Activated naive CD4-positive, alpha-beta T cell treated with anti-CD3 and anti-CD28 coated beads, Interleukin-2, amount 50 U/mL, for 72 hours (primary cell): ENCODE measurements around the gene JOSD2. TPM values are rescaled to one million over a fixed set of nuclear protein-coding genes. Genes with fewer than 3 reads are reported as not detected.
"Not testable (repeated sequence)": the region's sequence is repeated elsewhere in the genome, so short reads cannot be mapped to it uniquely, and the experiment has no call there.

ENCODE experiments used
- ATAC-seq, 2 donors: fragments of 150-1000 bp; cut with Tn5 transposase; 2 replicates each; pipeline ENCODE4 v1.10.0; 2021; ENCODE audit warnings: mild to moderate bottlenecking in 2 of 2, moderate library complexity in 2 of 2
- DNase-seq, 2 donors: peaks; one replicate each; pipeline ENCODE4 v3.0.0; 2021 to 2022; ENCODE audit warnings: low spot score in 2 of 2
- H3K27ac Mint-ChIP-seq, 2 donors: one replicate each; pipeline ENCODE4 v1.8.0; 2022; ENCODE audit warnings: mild to moderate bottlenecking in 2 of 2, mixed read lengths in 2 of 2
- H3K36me3 Mint-ChIP-seq, 2 donors: one replicate each; pipeline ENCODE4 v1.8.0; 2022; ENCODE audit warnings: mixed read lengths in 2 of 2
- H3K9me3 Mint-ChIP-seq, 2 donors: one replicate each; pipeline ENCODE4 v1.8.0; 2022; ENCODE audit warnings: mixed read lengths in 2 of 2
- total RNA-seq, 2 donors: library from RNA; stranded (reverse); gene quantifications; one replicate each; pipeline ENCODE4 v1.2.3, GENCODE V29; 2022

Gene JOSD2
- total RNA-seq, 2 donors from 2014 or later, result 27.6 to 29.5 TPM

GRCh38 chr19:50476907-50477238 lies 34.1 kb downstream of the JOSD2 start:
- Mint-ChIP-seq H3K36me3 (peaks cover 7 to 20% of the 10 kb centered on the region in 2 donors), H3K9me3 (no peaks in the 10 kb centered on the region), H3K27ac (peak overlapping the region; percentile 91 to 98)
- ATAC-seq (no peak), DNase-seq (no peak)

GRCh38 chr19:50476224-50476906 lies 34.6 kb downstream of the JOSD2 start, which contains the start of the genes EMC10 and GARIN5A:
EMC10 (plus strand) TSS chr19:50476507; CDS start chr19:50476545, 38 bp downstream.
GARIN5A (minus strand) TSS chr19:50476848; CDS start chr19:50476388, 460 bp downstream.
- ATAC-seq (peak; percentile 94 to 98), DNase-seq (peak; percentile 94 to 96)
- no peaks in the 10 kb centered on the region for H3K9me3 Mint-ChIP-seq
- H3K36me3 Mint-ChIP-seq, result peaks cover 7 to 20% of the 10 kb centered on the region in 2 donors
- H3K27ac Mint-ChIP-seq, result peak within 1 kb of the TSS; percentile 91 to 98

- ATAC-seq, result peak in 1 of 2 donors; percentile 17
- Mint-ChIP-seq H3K9me3 (no peaks in the 10 kb centered on the region), H3K36me3 (peaks cover 7 to 20% of the 10 kb centered on the region in 2 donors), H3K27ac (peak overlapping the region; percentile 91)
- no peak for DNase-seq
Observed at GRCh38 chr19:50475736-50476223, 35.2 kb downstream of the JOSD2 start.

- no peak for ATAC-seq
- H3K27ac Mint-ChIP-seq, result peak overlapping the region; percentile 61 to 91
- H3K36me3 Mint-ChIP-seq, result peaks cover 7 to 20% of the 10 kb centered on the region in 2 donors
Observed at GRCh38 chr19:50475101-50475568, 35.9 kb downstream of the JOSD2 start.

GRCh38 chr19:50473336-50473735 lies 37.7 kb downstream of the JOSD2 start:
- not testable (repeated sequence) for ATAC-seq, DNase-seq, H3K27ac Mint-ChIP-seq, H3K9me3 Mint-ChIP-seq
- H3K36me3 Mint-ChIP-seq, result peaks cover 7 to 14% of the 10 kb centered on the region in 2 donors

More at GRCh38 chr19:50475101-50475568, 35.9 kb downstream of the JOSD2 start:
- no peak for DNase-seq
- no peaks in the 10 kb centered on the region for H3K9me3 Mint-ChIP-seq

GRCh38 chr19:50468818-50469217 lies 42.2 kb downstream of the JOSD2 start:
- no peaks in the 10 kb centered on the region for H3K36me3 Mint-ChIP-seq
- no peak overlapping the region for H3K27ac Mint-ChIP-seq
- H3K9me3 Mint-ChIP-seq, result no peaks in the 10 kb centered on the region
- DNase-seq, result no peak
- ATAC-seq, result no peak

GRCh38 chr19:50467566-50467965 lies 43.4 kb downstream of the JOSD2 start:
- ATAC-seq (no peak), DNase-seq (no peak)
- Mint-ChIP-seq H3K27ac (no peak overlapping the region), H3K36me3 (no peaks in the 10 kb centered on the region), H3K9me3 (no peaks in the 10 kb centered on the region)

GRCh38 chr19:50466706-50467039 lies 44.3 kb downstream of the JOSD2 start:
- H3K36me3 Mint-ChIP-seq, result no peaks in the 10 kb centered on the region
- H3K9me3 Mint-ChIP-seq, result no peaks in the 10 kb centered on the region
- no peak for DNase-seq
- no peak for ATAC-seq
- no peak overlapping the region for H3K27ac Mint-ChIP-seq

- no peaks in the 10 kb centered on the region for H3K36me3 Mint-ChIP-seq
- H3K27ac Mint-ChIP-seq, result no peak overlapping the region
- no peaks in the 10 kb centered on the region for H3K9me3 Mint-ChIP-seq
- DNase-seq (no peak), ATAC-seq (no peak)
Observed at GRCh38 chr19:50465986-50466705, 44.8 kb downstream of the JOSD2 start.

GRCh38 chr19:50465000-50465399 lies 46.0 kb downstream of the JOSD2 start:
- no peak for DNase-seq
- no peaks in the 10 kb centered on the region for H3K9me3 Mint-ChIP-seq
- H3K27ac Mint-ChIP-seq, result no peak overlapping the region
- ATAC-seq, result no peak
- no peaks in the 10 kb centered on the region for H3K36me3 Mint-ChIP-seq

GRCh38 chr19:50464348-50464747 lies 46.6 kb downstream of the JOSD2 start:
- Mint-ChIP-seq H3K27ac (no peak overlapping the region), H3K36me3 (no peaks in the 10 kb centered on the region)

GRCh38 chr19:50462970-50463369 lies 48.0 kb downstream of the JOSD2 start:
- no peak for DNase-seq
- no peak for ATAC-seq
- Mint-ChIP-seq H3K27ac (peak overlapping the region in 1 of 2 donors; percentile 12), H3K36me3 (no peaks in the 10 kb centered on the region), H3K9me3 (no peaks in the 10 kb centered on the region)

More at GRCh38 chr19:50464348-50464747, 46.6 kb downstream of the JOSD2 start:
- no peaks in the 10 kb centered on the region for H3K9me3 Mint-ChIP-seq
- DNase-seq, result no peak
- ATAC-seq, result no peak

GRCh38 chr19:50461066-50461875 lies 49.7 kb downstream of the JOSD2 start:
- Mint-ChIP-seq H3K27ac (no peak overlapping the region), H3K9me3 (no peaks in the 10 kb centered on the region), H3K36me3 (no peaks in the 10 kb centered on the region)
- peak; percentile 77 to 84 for ATAC-seq
- peak in 1 of 2 donors; percentile 68 for DNase-seq

- Mint-ChIP-seq H3K27ac (peak overlapping the region in 1 of 2 donors; percentile 56), H3K9me3 (no peaks in the 10 kb centered on the region), H3K36me3 (no peaks in the 10 kb centered on the region)
- DNase-seq, result no peak
- ATAC-seq, result peak; percentile 67 to 71
Observed at GRCh38 chr19:50460161-50460765, 50.7 kb downstream of the JOSD2 start.

- Mint-ChIP-seq H3K9me3 (no peaks in the 10 kb centered on the region), H3K27ac (peak overlapping the region in 1 of 2 donors; percentile 56), H3K36me3 (no peaks in the 10 kb centered on the region)
- DNase-seq (no peak), ATAC-seq (no peak)
Observed at GRCh38 chr19:50459638-50460037, 51.4 kb downstream of the JOSD2 start.

GRCh38 chr19:50459067-50459456 lies 51.9 kb downstream of the JOSD2 start:
- Mint-ChIP-seq H3K9me3 (no peaks in the 10 kb centered on the region), H3K36me3 (no peaks in the 10 kb centered on the region), H3K27ac (no peak overlapping the region)
- no peak for DNase-seq
- ATAC-seq, result no peak
